22Rv1 (cell line): ENCODE measurements around the gene PTGES3.

Experiments used
- CTCF ChIP-seq: fragments of 450-650 bp; IDR thresholded peaks from 2 replicates; pipeline ENCODE4 v1.5.1; 2017; ENCODE audit warnings: mild to moderate bottlenecking
- ZFX ChIP-seq: fragments of 450-650 bp; IDR thresholded peaks from 2 replicates; pipeline ENCODE4 v1.6.1; 2017; ENCODE audit warnings: antibody characterized with exemption, borderline replicate concordance

- TF ChIP-seq CTCF (no peak), ZFX (no peak)
Measured at GRCh38 chr12:56630180-56630632, 57.9 kb downstream of the PTGES3 start, which contains the start of gene BAZ2A.
